Measurements from ENCODE around the gene IL3.

- TF ChIP-seq CTCF (IDR thresholded peaks at IDR 0.05) (no peak), POLR2A (IDR thresholded peaks at IDR 0.05) (no peak)
Observed at GRCh38 chr5:132103969-132104391, 43.5 kb downstream of the IL3 start.
